HG03469 (cell line): ENCODE data around the gene TEX101.
"Not testable (repeated sequence)": the region's sequence is repeated elsewhere in the genome, so short reads cannot be mapped to it uniquely, and the experiment has no call there.

ENCODE experiments used
- ATAC-seq: cut with Tn5 transposase; IDR thresholded peaks from one replicate; pipeline ENCODE4 v1.9.1; 2021; ENCODE audit warnings: mild to moderate bottlenecking, moderate library complexity, moderate number of reproducible peaks; ENCODE audit not compliant: unreplicated experiment

TEX101 gene

DNA sequence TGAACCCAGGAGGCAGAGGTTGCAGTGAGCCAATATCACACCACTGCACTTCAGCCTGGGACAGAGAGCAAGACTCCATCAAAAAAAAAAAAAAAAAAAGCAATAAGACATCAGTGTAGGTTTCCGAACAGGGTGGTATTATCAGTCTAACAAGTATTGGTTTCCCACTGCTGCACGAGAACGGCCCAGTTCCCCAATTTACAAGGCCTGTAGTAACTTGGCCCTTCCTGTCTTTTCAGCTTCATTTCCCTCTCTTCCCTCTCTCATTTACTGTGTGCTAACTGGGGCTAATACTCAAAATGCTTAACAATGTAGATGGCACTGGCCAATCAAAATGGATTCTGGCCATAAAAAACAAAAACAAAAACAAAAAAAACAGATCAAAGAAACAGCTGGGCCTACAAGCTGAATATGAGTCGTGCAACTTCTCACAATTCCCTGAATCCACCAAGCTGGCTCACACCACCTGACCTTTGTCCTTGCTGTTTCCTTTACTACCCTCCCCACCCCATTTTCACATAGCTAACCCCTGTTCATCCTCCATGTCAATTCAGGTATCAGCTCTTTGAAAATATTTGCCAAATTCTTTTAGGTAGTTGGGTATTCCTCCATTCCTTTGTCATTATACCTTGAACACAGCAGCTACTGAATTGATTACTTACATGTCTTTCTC is 2.4 kb downstream of the TEX101 start:
- no peak for ATAC-seq

DNA sequence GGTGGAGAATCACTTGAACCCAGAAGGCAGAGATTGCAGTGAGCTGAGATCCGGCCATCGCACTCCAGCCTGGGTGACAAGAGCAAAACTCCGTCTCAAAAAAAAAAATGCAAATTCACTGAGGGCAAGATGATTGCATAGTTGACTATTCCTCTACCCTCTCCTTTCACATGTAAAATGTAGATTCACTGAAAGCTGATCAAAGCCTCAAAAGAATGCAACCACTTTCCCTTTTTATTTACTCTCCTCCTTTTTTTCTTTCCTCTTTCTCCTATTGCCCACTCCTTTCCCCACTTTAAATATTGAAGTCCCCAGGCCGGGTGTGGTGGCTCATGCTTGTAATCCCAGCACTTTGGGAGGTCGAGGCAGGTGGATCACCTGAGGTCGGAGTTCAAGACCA is 6.3 kb downstream of the TEX101 start:
- ATAC-seq, result no peak

DNA sequence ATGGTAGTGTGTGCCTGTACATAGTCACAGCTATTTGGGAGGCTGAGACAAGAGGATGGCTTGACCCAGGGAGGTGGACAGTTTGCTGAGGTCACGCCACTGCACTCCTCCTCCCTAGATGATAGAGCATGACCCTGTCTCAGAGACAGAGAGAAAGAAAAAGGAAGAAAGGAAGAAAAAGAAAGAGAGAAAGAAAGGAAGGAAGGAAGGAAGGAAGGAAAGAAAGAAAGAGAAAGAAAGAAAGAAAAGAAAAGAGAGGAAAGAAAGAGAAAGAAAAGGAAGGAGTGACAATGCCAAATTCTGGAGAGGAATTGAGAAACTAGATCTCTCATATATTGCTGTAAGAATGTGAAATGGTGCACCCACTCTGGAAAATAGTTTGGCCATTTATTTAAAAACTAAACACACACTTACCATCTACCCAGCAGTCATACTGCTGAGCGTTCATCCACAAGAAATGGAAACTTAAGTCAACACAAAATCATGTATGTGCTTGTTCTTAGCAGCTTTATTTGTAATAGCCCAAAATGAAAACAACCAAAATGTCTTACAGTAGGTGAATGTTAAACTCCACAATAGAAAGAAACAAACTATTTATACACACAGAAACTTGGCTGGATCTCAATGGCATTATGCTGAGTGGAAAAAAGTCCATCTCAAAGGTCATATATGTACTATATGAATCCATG is 7.5 kb downstream of the TEX101 start:
- no peak for ATAC-seq

DNA sequence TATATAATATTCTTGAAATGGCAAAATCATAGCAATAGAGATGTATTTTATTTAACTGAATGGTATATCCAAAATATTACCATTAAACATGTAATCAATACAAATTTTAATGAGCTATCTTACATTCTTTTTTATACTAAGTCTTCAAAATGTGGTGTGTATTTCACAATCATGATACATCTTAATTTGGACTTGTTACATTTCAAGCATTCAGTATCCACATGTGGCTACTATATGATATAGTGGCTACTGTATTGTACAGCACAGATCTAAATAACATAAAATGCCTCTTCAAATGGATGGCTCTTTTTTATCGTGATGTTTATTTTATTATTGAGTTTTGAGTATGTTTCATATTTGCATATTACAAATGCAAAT is 8.0 kb downstream of the TEX101 start:
- ATAC-seq, result no peak

DNA sequence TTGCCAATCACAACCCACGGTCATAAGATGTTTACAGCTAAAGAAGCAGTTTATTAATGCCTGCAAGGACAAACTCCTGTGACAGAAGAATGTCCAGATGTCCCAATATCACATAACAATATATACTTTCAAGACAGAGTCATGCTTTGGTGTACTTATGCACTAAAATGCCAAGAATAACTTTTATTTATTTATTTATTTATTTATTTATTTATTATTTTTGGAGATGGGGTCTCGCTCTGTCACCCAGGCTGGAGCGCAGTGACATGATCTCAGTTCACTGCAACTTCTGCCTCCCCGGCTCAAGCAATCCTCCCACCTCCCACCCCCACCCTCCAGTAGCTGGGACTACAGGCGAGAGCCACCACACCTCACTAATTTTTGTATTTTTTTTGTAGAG is 9.1 kb downstream of the TEX101 start:
- ATAC-seq, result no peak

DNA sequence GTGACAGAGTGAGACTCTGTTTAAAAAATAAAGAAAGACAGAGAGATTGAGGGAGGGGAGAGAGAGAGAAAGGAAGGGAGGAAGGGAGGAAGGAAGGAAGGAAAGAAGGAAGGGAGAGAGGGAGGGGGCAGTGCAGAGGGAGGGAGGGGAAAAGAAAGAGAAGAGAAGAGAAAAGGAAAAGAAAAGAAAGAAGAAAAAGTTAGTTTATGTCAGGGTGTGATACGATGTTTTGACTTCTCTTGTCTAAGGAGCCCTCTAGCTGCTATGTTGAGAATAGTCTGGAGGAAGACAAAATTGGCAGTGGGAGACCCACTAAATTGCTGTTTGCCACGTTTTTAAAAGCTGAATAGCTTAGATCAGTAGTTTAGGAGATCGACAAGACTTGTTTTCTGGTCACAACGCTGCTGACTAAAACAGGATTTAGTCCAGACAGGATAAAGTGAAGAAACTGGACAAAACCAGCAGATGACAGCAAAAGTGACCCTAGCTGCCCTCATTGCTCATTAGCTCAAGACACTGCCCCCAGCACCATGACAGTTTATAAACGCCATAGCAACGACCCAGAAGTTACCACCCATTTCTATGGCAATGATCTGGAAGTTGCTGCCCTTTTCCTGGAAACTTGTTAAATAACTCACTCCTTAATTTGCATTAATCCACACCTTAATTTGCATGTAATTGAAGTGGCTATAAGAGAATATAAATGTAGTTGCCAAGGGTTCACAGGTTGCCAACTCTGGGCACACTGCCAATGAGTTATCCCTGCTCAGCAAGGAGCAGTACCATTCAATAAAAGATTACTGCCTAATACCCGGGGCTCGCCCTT is 11.1 kb downstream of the TEX101 start:
- no peak for ATAC-seq

DNA sequence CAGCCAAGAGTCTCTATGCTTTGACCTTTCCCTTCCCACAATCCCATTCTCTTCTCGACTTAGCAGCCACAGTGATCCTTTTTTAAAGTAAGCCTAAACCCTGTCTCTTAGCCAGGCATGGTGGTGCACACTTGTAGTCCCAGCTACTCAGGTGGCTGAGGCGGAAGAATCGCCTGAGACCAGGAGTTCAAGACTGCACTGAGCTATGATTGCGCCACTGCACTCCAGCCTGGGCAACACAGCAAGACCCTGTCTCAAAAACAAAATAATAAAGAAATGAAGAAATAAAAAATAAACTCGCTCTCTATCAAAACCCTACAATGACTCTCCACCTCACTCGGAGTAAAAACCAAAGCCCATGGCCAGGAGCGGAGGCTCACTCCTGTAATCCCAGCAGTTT is 14.7 kb downstream of the TEX101 start:
- no peak for ATAC-seq

DNA sequence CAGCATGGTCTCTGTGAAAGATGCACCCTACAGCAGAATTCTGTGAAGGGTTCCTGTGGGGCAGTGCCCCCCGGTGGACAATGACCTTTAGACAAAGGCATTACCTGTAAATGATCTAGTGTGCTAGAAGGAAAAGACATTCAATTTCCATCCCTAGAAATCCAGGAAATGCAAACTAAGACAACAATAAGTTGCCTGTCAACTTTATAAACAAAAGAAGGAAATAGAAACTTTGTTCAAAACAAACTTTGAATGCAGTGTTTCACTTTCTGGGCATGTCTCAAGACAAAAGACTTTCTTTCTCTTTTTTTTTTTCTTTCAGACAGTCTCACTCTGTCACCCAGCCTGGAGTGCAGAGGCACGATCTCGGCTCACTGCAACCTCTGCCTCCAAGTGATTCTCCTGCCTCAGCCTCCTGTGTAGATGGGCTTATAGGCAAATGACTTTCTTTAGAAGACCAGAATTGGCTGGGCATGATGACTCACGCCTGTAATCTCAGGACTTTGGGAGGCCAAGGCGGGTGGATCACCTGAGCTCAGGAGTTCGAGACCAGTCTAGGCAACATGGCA is 15.5 kb downstream of the TEX101 start:
- ATAC-seq, result no peak

DNA sequence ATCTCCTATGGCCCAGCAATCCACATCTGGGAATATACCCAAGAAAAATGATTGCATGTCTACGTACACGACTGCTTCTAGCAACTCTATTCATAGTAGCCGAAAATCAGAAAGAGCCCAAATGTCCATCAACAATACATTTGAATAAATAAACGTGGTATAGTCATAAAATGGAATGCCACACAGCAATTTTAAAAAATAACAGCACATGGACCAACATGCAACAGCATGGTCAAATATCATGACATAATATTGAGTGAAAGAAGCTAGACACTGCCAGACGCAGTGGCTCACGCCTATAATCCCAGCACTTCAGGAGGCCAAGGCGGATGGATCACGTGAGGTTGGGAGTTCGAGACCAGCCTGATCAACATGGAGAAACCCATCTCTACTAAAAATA is 16.3 kb downstream of the TEX101 start:
- ATAC-seq, result no peak

DNA sequence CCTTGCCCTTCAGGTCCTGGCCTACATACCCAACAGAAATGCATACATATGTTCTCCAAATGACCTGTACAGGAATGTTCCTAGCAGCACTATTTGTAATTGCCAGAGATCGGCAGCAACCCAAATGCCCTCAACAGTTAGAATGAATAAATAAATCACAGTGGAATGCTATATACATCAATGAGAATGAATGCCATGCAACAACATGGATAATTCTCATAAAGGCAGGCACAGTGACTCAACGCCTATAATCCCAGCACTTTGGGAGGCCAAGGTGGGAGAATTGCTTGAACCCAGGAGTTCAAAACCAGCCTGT is 18.6 kb downstream of the TEX101 start:
- ATAC-seq, result no peak

DNA sequence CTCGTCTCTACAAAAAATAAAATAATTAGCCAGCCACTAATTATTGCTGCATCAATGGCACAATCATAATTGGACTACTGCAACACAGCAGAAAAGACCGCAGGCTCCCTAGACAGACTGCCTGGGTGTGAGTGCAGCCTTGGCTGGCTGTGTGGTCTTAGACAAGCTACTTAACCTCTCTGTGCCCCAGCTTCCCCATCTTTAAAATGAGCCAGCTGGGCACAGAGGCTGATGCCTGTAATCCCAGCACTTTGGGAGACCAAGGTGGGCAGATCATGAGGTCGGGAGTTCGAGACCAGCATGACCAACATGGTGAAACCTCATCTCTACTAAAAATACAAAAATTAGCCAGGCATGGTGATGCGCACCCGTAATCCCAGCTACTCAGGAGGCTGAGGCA is 19.0 kb downstream of the TEX101 start:
- no peak for ATAC-seq

DNA sequence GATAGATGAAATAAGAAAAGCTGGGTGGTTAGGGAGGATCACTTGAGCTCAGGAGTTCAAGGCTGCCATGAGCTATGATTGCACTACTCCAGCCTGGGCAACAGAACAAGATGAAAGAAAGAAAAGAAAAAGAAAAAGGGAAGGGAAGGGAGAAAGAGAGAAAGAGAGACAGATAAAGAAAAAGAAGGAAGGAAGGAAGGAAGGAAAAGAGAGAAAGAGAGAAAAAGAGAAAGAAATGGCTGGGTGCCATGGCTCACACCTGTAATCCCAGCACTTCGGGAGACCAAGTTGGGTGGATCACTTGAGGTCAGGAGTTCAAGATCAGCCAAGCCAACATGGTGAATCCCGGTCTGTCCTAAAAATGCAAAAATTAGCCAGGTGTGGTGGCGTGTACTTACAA is 21.1 kb downstream of the TEX101 start:
- ATAC-seq, result no peak

DNA sequence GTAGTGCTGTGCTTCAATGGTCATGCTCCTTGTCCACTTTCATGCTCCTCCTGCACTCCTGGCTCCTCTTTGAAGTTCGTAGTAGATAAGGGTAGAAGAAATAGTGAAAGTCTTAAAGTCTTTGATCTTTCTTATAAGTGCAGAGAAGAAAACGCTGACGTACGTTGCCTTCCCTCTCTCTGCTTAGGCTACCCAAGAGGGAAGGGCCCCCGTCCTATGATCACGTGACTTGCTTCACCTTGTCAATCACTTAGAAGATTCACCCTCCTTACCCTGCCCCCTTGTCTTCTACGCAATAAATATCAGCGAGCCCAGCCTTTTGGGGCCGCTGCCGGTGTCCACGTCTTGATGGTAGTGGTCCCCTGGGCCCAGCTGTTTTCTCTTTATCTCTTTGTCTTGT is 22.6 kb downstream of the TEX101 start:
- ATAC-seq, result not testable (repeated sequence)

DNA sequence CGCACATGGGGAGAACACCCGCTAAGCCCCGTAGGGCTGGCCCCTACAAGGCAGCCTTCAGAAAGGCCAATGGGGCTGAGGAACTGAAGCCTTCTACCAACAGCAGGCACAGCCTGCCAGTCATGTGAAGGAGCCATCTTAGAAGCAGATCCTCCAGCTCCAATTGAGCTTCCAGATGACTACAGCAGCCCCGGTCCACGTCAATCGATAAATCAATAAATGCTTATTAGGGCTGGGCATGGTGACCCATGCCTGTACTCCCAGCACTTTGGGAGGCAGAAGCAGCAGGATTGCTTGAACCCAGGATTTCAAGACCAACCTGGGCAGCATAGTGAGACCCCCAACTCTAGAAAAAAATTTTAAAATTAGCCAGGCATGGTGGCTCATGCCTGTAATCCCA is 23.0 kb downstream of the TEX101 start:
- no peak for ATAC-seq

DNA sequence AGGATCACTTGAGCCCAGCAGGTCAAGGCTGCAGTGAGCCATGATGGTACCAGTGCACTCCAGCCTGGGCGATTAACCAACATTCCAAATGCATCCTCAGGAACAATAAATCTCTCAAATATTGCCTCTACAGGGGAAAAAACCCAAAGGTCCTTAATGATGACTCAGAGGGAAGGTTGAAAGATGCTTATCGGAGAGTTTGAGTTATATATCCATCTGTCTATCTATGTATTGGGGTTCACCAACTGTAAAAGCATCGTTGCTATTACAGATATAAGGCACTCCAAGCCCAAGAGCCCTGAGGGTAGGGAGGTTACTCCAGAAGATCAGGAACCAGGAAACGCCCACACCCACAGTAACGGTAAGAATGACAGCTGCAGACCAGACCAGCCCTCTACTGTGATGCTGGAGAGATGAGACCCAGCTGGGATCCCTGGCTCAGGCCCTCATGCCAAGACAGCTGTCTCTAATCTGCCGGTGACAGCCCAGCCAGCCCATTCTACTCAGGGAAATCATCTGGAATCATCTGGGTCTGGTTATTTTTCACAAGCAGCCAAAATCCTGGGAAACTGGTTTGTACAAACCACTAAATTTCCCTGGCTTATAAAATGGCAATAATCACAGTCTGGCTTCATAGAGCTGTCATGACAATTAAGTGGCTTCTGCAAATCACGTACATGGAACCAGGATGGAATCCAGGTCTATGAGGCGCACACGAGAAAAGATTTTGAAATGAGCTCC is 23.8 kb downstream of the TEX101 start:
- ATAC-seq, result no peak

DNA sequence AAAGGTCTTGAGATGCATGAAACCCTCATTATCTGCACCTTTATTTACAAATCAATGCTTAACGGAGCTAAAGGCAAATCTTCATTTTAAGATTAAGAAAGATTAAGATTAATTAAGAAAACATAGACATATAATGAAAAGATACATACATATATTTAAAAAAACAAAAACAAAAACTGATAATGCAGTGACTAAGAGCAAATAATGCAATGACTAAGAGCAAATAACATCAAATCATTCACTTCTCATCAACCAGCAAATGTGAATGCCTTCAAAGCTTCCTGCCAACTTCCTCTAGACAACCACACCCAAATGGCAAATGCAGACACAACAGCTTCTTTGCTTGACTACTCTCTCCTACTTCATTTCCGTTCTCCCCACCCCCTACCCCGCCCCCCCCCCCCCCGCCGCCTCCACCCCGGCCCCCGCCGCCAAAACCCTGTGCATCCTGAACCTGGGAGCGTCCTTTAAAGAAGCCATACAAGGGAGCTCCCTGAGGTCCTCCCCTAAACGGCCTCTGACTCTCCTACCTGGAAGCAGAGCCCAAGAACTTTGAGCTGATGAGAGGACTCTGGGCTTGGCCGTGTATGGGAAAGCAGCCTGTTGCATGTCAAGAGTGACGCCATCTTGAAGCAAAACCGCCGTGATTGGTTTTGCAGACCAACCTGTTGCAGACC is 24.5 kb downstream of the TEX101 start:
- ATAC-seq, result no peak

DNA sequence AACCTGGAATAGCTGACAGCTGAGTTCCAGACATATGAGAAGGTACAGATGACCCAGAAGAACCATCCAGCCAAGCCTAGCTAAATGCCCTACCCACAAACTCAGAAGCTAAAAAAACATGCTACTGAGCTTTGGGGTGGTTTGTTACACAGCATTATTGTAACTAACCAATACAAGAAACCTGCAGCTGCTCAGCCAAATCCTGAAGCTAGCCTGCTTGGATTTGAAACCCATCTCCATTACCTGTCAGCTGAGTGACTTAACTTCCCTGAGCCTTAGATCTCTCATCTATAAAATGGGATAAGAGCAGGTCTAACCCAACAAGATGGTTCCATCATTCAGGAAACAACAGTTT is 25.0 kb downstream of the TEX101 start:
- no peak for ATAC-seq

DNA sequence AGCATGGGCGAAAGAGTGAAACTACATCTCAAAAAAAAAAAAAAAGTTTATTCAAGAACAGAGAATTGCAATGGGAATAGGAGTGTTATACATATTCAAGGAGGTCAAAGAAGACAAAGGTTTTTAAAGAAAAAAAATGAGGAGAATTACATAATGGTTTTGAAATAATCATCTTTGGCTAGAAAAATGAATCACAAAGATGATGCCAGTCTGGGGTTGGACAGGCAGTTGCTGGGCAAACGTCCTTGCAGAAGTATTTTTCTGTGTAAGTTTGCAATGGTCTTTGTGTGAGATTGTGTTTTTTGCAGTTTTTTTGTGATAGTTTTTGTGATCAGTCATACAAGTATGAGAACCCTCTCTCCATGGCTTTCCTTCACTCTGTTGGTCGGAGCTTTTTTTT is 27.0 kb downstream of the TEX101 start:
- no peak for ATAC-seq

DNA sequence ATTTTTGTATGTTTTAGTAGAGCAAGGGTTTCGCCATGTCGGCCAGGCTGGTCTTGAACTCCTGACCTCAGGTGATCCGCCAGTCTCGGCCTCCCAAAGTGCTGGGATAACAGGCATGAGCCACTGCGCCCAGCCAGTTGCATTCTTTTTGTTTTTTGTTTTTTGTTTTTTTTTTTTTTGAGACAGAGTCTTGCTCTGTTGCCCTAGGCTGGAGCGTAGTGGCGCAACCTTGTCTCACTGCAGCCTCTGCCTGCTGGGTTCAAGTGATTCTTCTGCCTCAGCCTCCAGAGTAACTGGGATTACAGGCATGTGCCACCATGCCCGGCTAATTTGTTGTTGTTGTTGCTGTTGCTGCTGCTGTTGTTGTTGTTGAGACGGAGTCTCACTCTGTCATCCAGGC is 29.4 kb downstream of the TEX101 start:
- not testable (repeated sequence) for ATAC-seq

DNA sequence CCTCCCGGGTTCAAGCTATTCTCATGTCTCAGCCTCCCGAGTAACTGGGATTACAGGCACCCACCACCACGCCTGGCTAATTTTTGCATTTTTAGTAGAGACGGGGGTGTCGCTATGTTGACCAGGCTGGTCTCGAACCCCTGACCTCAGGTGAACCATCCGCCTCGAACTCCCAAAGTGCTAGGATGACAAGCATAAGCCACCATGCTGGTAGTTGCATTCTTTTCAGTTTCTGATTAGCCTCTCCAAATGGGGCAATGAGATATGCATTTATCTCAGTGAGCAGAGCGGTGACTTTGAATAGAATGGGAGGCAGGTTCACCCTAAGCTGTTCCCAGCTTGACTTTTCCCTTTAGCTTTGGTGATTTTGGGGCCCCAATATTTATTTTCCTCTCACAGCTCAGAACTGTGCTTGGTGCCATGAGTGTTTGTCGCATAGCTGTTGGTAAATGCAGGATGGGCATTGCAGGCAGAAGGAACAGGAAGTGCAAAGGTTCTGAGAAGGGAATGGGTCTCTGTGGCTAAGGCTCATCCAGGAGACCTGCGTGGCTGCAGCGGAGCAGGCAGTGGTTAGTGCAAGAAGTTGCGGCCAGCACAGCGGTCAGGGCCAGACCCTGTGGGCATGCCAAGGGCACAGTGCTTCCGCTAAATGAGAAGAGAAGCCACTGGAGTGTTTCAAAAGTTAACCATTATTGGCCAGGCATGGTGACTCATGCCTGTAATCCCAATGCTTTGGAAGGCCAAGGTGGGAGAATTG is 30.0 kb downstream of the TEX101 start:
- ATAC-seq, result no peak
